MCF 10A (cell line): ENCODE measurements around the gene IRF1. TPM values are rescaled to one million over a fixed set of nuclear protein-coding genes. Genes with fewer than 3 reads are reported as not detected.

Experiments used
- BruUV-seq: library from RNA; stranded (reverse); fragments of 400-500 nt; replicated peaks from 2 replicates; lab custom pipeline; 2021; lab: Mats Ljungman, UMichigan
- CTCF ChIA-PET: fragments of 300-600 bp; sonication (Branson Sonifier 250); formaldehyde crosslinking; extraction: SDS; loops from one replicate; lab custom pipeline; 2021; ENCODE audit warnings: antibody characterized with exemption, inconsistent platforms; lab: Yijun Ruan, JAX
- POLR2A ChIA-PET: fragments of 300-600, 350-650 bp; sonication (Branson Sonifier 250); formaldehyde crosslinking; extraction: SDS; loops from one replicate; lab custom pipeline; 2020; ENCODE audit warnings: antibody characterized with exemption, inconsistent platforms; lab: Yijun Ruan, JAX
- DNase-seq: peaks from one replicate; pipeline ENCODE4 v3.0.0-alpha.2; 2018; ENCODE audit not compliant: unreplicated experiment
- H3K27ac Mint-ChIP-seq: one replicate; pipeline ENCODE4 v1.8.0; 2022; ENCODE audit warnings: mild to moderate bottlenecking, low read depth, mixed read lengths; ENCODE audit not compliant: unreplicated experiment
- H3K27me3 Mint-ChIP-seq: one replicate; pipeline ENCODE4 v1.8.0; 2022; ENCODE audit warnings: mixed read lengths; ENCODE audit not compliant: insufficient read depth, unreplicated experiment
- H3K36me3 Mint-ChIP-seq: one replicate; pipeline ENCODE4 v1.8.0; 2022; ENCODE audit warnings: mild to moderate bottlenecking, moderate library complexity, mixed read lengths; ENCODE audit not compliant: insufficient read depth, unreplicated experiment
- H3K4me1 Mint-ChIP-seq: one replicate; pipeline ENCODE4 v1.8.0; 2022; ENCODE audit warnings: mixed read lengths; ENCODE audit not compliant: insufficient read depth, unreplicated experiment
- H3K4me3 Mint-ChIP-seq: one replicate; pipeline ENCODE4 v1.8.0; 2022; ENCODE audit warnings: mild to moderate bottlenecking, moderate library complexity, mixed read lengths; ENCODE audit not compliant: unreplicated experiment
- H3K9me3 Mint-ChIP-seq: one replicate; pipeline ENCODE4 v1.8.0; 2022; ENCODE audit warnings: mixed read lengths; ENCODE audit not compliant: unreplicated experiment
- intact Hi-C: fragments of 100-400 bp; cut with micrococcal nuclease; formaldehyde crosslinking; loops from 2 replicates; pipeline ENCODE4 v1.14.1; 2022
- total RNA-seq: library from RNA; stranded (reverse); gene quantifications from 2 replicates; pipeline ENCODE4 v1.2.3, GENCODE V29; 2022
- TF ChIP-seq, protein P1 (sequence below): fragments of 200-600 bp; IDR thresholded peaks from one replicate; pipeline ENCODE4 v1.8.0; 2022; ENCODE audit warnings: antibody characterized with exemption, mild to moderate bottlenecking; ENCODE audit not compliant: unreplicated experiment

The IRF1 gene
- total RNA-seq, 1 experiment from 2014 or later: 18.7 TPM

GRCh38 chr5:132466433-132467286, 23.9 kb downstream of the IRF1 start:
- H3K4me3 Mint-ChIP-seq: no peak overlapping the region
- H3K27me3 Mint-ChIP-seq: no peaks in the 10 kb centered on the region
- H3K9me3 Mint-ChIP-seq: no peaks in the 10 kb centered on the region
- TF ChIP-seq, protein P1, sequence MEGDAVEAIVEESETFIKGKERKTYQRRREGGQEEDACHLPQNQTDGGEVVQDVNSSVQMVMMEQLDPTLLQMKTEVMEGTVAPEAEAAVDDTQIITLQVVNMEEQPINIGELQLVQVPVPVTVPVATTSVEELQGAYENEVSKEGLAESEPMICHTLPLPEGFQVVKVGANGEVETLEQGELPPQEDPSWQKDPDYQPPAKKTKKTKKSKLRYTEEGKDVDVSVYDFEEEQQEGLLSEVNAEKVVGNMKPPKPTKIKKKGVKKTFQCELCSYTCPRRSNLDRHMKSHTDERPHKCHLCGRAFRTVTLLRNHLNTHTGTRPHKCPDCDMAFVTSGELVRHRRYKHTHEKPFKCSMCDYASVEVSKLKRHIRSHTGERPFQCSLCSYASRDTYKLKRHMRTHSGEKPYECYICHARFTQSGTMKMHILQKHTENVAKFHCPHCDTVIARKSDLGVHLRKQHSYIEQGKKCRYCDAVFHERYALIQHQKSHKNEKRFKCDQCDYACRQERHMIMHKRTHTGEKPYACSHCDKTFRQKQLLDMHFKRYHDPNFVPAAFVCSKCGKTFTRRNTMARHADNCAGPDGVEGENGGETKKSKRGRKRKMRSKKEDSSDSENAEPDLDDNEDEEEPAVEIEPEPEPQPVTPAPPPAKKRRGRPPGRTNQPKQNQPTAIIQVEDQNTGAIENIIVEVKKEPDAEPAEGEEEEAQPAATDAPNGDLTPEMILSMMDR: no peak
- DNase-seq: no peak
- peaks cover 18% of the 10 kb centered on the region for H3K4me1 Mint-ChIP-seq
- intact Hi-C loops: no loop called here
- ChIA-PET CTCF (interaction anchor here (0.5 to 3.2 kb wide), 9 partner anchors 8 to 80 kb away, joined by 3 to 20 read pairs (median 3); partner anchors contain the start of gene IRF1), POLR2A (interaction anchor here (0.6 to 1.2 kb wide), 6 partner anchors 9 to 208 kb away, joined by 3 to 4 read pairs (median 3); no protein-coding TSS in a partner anchor)
- BruUV-seq: no TSS peak
- no peak overlapping the region for H3K27ac Mint-ChIP-seq
- peaks cover 12% of the 10 kb centered on the region for H3K36me3 Mint-ChIP-seq

DNA sequence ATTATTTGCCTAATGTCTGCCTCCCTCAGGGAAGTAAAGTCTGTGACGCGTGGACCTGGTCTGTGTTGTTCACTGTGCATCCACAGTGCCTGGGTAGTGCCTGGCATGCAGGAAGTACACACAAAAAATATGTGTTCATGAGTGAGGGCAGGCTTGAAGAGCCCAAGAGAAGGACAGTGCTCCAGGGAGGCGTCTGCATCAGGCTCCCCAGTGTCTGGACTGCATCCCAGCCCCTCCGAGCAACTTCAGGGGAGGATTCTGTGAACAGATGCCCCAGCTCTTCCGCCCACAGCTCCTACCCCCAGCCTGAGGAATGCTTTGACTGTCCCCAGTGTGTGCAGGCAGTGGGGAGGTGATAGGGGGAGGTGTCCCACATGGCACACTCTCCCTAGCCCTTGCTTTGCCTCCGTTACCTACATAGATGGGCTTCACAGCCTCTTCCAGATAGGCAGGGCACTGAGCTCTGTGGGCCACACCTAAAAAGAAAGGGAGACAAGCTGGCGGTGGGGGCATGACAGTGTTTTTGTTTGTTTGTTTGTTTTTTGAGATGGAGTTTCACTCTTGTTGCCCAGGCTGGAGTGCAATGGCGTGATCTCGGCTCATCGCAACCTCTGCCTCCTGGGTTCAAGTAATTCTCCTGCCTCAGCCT, 25.4 kb downstream of the IRF1 start:
- no TSS peak for BruUV-seq
- ChIA-PET POLR2A (interaction anchor here (0.9 to 1.9 kb wide), 4 partner anchors 14 to 84 kb away, joined by 3 to 4 read pairs (median 3); no protein-coding TSS in a partner anchor), CTCF (interaction anchor here (0.8 to 3.2 kb wide), 13 partner anchors 9 to 78 kb away, joined by 3 to 20 read pairs (median 7); partner anchors contain the start of gene IRF1)
- Mint-ChIP-seq H3K9me3 (no peaks in the 10 kb centered on the region), H3K36me3 (peaks cover 12% of the 10 kb centered on the region), H3K27ac (no peak overlapping the region), H3K4me3 (no peak overlapping the region), H3K4me1 (peaks cover 24% of the 10 kb centered on the region), H3K27me3 (no peaks in the 10 kb centered on the region)
- no peak for DNase-seq
- intact Hi-C loops: no loop called here
- TF ChIP-seq, protein P1: no peak

- peak overlapping the region; percentile 44 for H3K4me3 Mint-ChIP-seq
These were observed 26.2 kb downstream of the IRF1 start for GRCh38 chr5:132464156-132464939.

More at GRCh38 chr5:132464156-132464939, 26.2 kb downstream of the IRF1 start:
- intact Hi-C loops: loop anchor here (1.0 kb wide), 1 partner anchor 45 kb away; no protein-coding TSS in a partner anchor
- ChIA-PET POLR2A (interaction anchor here (0.9 to 1.9 kb wide), 8 partner anchors 13 to 95 kb away, joined by 3 to 6 read pairs (median 3); partner anchors contain the start of gene SLC22A5), CTCF (interaction anchor here (0.6 to 3.2 kb wide), 18 partner anchors 10 to 1637 kb away, joined by 3 to 20 read pairs (median 6); no protein-coding TSS in a partner anchor)
- H3K9me3 Mint-ChIP-seq: no peaks in the 10 kb centered on the region
- peak overlapping the region; percentile 47 for H3K27ac Mint-ChIP-seq
- TF ChIP-seq, protein P1: no peak
- DNase-seq: peak; percentile 49
- H3K4me1 Mint-ChIP-seq: peaks cover 32% of the 10 kb centered on the region
- H3K36me3 Mint-ChIP-seq: peaks cover 12% of the 10 kb centered on the region
- H3K27me3 Mint-ChIP-seq: no peaks in the 10 kb centered on the region
- BruUV-seq: no TSS peak
